ENCODE data around the gene TMED10.

GRCh38 chr14:75168586-75169335, 7.7 kb downstream of the TMED10 start:
- TF ChIP-seq, protein P1, sequence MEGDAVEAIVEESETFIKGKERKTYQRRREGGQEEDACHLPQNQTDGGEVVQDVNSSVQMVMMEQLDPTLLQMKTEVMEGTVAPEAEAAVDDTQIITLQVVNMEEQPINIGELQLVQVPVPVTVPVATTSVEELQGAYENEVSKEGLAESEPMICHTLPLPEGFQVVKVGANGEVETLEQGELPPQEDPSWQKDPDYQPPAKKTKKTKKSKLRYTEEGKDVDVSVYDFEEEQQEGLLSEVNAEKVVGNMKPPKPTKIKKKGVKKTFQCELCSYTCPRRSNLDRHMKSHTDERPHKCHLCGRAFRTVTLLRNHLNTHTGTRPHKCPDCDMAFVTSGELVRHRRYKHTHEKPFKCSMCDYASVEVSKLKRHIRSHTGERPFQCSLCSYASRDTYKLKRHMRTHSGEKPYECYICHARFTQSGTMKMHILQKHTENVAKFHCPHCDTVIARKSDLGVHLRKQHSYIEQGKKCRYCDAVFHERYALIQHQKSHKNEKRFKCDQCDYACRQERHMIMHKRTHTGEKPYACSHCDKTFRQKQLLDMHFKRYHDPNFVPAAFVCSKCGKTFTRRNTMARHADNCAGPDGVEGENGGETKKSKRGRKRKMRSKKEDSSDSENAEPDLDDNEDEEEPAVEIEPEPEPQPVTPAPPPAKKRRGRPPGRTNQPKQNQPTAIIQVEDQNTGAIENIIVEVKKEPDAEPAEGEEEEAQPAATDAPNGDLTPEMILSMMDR (conservative IDR thresholded peaks at IDR 0.05), result no peak
- TF ChIP-seq EZH2 (IDR thresholded peaks at IDR 0.05; ENCODE audit: low read depth), result no peak

Measured in PC-9 (cell line).